T47D (cell line): ENCODE data around the gene SEPTIN11.

Experiments
- DNase-seq, 2 experiments: peaks; one replicate each; pipeline versions ENCODE4 v3.0.0 to v3.0.0-alpha.2; 2011 to 2012; ENCODE audit warnings: low read depth in 1 of 2, low spot score in 1 of 2
- JUND ChIP-seq: IDR thresholded peaks from 2 replicates; pipeline ENCODE4 v1.6.1; 2012; ENCODE audit warnings: low read depth
- in situ Hi-C: cut with HindIII; loops from 2 replicates; pipeline ENCODE4 v1.10.0; 2016; ENCODE audit warnings: low sequenced_read_pairs, low pct_unique_long_range_greater_than_20kb

The SEPTIN11 gene

DNA sequence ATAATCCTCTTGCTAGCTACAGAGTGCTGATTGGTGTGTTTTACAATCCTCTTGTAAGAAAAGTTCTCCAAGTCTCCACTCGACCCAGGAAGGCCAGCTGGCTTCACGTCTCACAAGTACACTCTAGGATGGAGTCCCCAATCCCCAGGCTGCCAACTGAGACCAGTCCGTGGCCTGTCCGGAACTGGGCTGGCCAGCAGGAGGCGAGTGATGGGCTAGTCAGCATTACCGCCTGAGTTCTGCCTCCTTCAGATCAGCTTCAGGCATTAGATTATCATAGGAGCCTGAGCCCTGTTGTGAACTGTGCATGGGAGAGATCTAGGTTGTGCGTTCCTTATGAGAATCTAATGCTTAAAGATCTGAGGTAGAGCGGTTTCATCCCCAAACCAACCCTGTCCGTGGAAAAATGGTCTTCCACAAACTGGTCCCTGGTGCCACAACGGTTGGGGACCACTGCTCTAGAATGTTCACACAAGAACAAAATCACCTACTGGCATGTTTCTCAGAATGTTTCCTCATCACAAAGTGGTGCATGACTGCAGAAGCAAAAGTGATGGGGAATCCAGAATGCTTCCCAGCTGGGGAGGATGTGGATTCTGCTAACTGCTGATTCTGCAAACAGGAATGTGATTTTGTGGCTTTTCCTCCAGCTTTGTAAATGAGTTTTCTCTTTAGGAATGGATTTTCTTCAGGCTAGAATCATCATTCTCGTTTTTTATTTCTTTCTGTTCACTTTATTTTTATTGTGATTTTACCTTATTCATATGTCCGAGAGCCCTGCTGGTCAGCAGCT lies 40.9 kb downstream of the SEPTIN11 start:
- TF ChIP-seq JUND = no peak
- in situ Hi-C loops = no loop called here
- no peak for DNase-seq

DNA sequence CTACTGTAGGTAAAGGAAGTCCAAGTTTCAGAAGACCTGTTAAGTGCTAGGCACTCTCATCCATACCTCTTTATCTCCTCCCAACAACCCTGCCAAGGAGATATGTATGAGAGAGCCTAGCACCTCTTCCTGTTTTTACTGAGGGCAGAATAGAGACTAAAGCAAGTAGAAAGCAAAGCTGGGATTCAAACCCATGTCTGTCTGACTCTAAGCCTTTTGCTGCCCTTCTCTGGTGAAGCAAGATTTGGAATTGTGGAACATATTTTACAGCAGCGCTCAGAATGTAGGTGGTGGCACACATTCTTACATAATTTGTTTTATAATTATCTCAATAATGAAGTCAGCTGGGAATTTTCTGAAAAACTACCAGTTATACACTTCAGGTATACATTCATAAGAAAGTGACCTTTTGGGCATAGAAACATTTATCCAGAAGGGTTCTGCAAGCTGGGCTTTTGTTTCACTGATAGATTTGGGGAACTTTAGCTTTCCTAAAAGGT lies 41.7 kb downstream of the SEPTIN11 start:
- TF ChIP-seq JUND = no peak
- in situ Hi-C loops = no loop called here
- no peak for DNase-seq

- in situ Hi-C loops = no loop called here
- no peak for TF ChIP-seq JUND
- no peak for DNase-seq
Measured at GRCh38 chr4:76993787-76994641, 44.5 kb downstream of the SEPTIN11 start.

GRCh38 chr4:76995776-76996175 lies 46.2 kb downstream of the SEPTIN11 start:
- in situ Hi-C loops = no loop called here
- no peak for TF ChIP-seq JUND
- DNase-seq = no peak

DNA sequence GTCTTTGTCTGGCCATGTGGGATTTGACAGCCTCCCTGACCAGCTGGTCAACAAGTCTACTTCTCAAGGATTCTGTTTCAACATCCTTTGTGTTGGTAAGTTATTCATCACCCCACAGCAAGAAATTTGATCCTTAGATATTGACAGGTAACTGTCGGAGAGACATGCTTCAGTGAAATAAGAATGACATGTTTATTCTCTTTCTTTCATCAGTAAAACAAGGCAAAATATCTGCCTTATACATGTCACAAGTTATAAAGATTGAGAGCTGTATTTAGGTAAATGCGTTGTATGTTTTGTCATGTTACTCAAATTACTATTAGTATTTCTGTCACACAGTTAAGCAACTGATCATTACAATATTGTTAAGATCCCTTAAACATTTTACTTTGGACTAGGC lies 46.9 kb downstream of the SEPTIN11 start:
- no peak for TF ChIP-seq JUND
- in situ Hi-C loops = no loop called here
- DNase-seq = no peak

DNA sequence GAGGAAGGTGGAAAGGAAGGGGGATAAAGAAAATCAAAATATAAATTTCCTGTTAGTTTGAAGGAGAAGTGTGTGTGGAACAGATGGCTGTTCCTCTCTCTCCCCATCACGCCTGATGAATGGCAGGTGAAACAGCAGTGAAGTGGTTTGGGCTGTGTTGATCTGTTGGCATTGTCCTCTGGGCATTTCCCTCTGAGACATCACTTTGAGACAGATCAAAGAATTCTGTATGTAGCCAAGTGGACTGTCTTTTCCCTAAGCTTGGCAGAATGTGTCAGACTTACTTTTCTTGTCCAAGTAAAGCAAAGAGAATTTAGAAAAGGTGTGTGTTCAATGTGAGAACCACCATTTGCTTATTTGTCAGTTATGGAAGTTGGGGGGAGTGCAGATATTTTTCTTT lies 47.5 kb downstream of the SEPTIN11 start:
- TF ChIP-seq JUND = no peak
- in situ Hi-C loops = no loop called here
- no peak for DNase-seq

DNA sequence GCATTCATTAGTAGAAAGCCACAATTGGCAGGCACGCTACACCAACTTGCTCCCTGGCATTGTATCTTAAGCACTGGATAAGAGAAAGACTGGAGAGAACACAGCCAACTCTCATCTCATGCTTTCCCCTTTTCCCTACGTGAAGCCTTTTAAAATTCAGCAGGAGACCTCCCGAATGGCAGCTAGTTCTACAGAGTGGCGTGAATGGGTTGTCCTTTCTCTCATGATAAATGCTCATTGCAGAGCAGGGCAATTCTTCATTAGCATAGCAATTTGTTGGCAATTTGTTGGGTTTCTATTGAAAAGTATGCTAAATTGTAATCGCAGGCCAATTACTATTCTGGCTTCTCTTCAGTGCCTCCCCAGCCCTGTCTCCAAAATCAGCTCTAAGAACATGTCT lies 48.0 kb downstream of the SEPTIN11 start:
- in situ Hi-C loops = no loop called here

GRCh38 chr4:76998251-76998901 lies 48.8 kb downstream of the SEPTIN11 start:
- no peak for TF ChIP-seq JUND
- in situ Hi-C loops = no loop called here
- DNase-seq = peak in 1 of 2 experiments; percentile 57

More for the DNA sequence above, 48.0 kb downstream of the SEPTIN11 start:
- no peak for TF ChIP-seq JUND
- DNase-seq = no peak
